Astrocyte of the spinal cord (primary cell): ENCODE results near the gene AK1.
"Not testable (repeated sequence)": the region's sequence is repeated elsewhere in the genome, so short reads cannot be mapped to it uniquely, and the experiment has no call there.

Source experiments
- DNase-seq: peaks from one replicate; pipeline ENCODE4 v3.0.0; 2011; ENCODE audit warnings: low read depth, low spot score
- H3K4me3 ChIP-seq: 2 replicates; pipeline ENCODE4 v1.5.1; 2011; ENCODE audit warnings: low read depth, mild to moderate bottlenecking, low read length, moderate library complexity
- in situ Hi-C: cut with HindIII; loops from 2 replicates; pipeline ENCODE4 v1.10.0; 2017; ENCODE audit warnings: low sequenced_read_pairs
- TF ChIP-seq, protein P1 (sequence below): IDR thresholded peaks from 2 replicates; pipeline ENCODE4 v1.5.1; 2012; ENCODE audit warnings: low read depth, mild to moderate bottlenecking, low read length, inconsistent platforms

Gene AK1

GRCh38 chr9:127873223-127873691 lies 4.2 kb downstream of the AK1 start:
- in situ Hi-C loops: no loop called here
- H3K4me3 ChIP-seq: no peak overlapping the region
- TF ChIP-seq, protein P1, sequence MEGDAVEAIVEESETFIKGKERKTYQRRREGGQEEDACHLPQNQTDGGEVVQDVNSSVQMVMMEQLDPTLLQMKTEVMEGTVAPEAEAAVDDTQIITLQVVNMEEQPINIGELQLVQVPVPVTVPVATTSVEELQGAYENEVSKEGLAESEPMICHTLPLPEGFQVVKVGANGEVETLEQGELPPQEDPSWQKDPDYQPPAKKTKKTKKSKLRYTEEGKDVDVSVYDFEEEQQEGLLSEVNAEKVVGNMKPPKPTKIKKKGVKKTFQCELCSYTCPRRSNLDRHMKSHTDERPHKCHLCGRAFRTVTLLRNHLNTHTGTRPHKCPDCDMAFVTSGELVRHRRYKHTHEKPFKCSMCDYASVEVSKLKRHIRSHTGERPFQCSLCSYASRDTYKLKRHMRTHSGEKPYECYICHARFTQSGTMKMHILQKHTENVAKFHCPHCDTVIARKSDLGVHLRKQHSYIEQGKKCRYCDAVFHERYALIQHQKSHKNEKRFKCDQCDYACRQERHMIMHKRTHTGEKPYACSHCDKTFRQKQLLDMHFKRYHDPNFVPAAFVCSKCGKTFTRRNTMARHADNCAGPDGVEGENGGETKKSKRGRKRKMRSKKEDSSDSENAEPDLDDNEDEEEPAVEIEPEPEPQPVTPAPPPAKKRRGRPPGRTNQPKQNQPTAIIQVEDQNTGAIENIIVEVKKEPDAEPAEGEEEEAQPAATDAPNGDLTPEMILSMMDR: no peak
- peak; percentile 32 for DNase-seq

DNA sequence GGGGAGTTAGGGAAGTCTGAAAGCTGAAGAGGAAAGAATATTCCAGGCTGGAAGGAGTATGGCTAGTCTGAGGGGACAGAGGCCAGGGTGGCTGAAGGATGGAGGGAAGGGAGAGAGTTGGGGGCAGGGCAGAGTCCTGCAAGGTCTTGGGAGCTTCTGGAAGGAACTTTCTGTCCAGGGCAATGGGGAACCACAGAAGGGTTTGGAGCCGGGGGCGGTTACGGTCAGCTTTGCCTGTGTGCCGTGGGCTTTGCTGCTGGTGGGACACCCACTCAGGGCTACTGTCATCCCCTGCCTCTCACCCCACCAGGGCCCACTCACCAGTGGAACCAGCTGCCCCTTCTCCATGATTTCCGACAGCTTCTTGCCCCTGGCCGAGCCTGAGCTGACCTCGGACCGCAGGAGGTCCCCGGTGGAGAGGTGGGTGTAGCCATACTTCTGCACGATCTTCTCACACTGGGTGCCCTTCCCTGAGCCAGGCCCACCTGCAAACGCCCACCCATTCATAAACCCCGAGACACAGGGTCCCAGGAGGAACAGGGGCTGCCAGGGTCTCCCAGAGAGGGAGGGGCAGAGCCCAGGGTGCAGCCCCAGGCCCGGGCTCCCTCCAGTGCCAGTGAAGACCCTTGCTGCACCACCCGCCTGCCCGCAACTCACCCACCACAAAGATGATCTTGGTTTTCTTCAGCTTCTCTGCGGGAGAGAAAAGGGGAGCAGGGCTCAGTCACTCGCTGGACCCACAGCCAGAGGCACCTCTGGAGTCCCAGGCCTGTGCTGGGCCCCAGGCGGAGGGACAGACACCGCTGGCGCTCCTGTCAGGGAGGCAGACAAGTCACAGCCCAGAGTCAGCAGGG lies 4.9 kb downstream of the AK1 start:
- in situ Hi-C loops: no loop called here
- TF ChIP-seq, protein P1: no peak
- DNase-seq: no peak

GRCh38 chr9:127871531-127871930 lies 5.9 kb downstream of the AK1 start:
- TF ChIP-seq, protein P1: no peak
- in situ Hi-C loops: no loop called here
- no peak overlapping the region for H3K4me3 ChIP-seq
- DNase-seq: no peak

More for the DNA sequence above, 4.9 kb downstream of the AK1 start:
- H3K4me3 ChIP-seq: no peak overlapping the region

GRCh38 chr9:127870887-127871286 lies 6.6 kb downstream of the AK1 start:
- no peak overlapping the region for H3K4me3 ChIP-seq
- TF ChIP-seq, protein P1: no peak
- in situ Hi-C loops: no loop called here
- DNase-seq: no peak

DNA sequence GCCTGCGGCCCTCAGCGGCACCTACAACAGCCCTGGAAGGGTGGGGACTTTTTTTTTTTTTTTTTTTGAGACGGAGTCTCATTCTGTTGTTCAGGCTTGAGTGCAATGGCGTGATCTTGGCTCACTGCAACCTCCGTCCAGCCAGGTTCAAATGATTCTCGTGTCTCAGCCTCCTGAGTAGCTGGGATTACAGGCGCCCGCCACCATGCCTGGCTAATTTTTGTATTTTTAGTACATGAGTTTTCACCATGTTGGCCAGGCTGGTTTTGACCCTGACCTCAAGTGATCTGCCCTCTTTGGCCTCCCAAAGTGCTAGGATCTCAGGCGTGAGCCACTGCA lies 7.4 kb downstream of the AK1 start:
- DNase-seq: not testable (repeated sequence)

GRCh38 chr9:127869310-127870152 lies 7.9 kb downstream of the AK1 start:
- TF ChIP-seq, protein P1: peak; percentile 95
- DNase-seq: peak; percentile 73
- in situ Hi-C loops: no loop called here
- H3K4me3 ChIP-seq: no peak overlapping the region

More for the DNA sequence above, 7.4 kb downstream of the AK1 start:
- in situ Hi-C loops, H3K4me3 ChIP-seq: not testable (repeated sequence)
